Prostate gland (tissue), 2 donors: ENCODE measurements around the gene MLC1. TPM values are rescaled to one million over a fixed set of nuclear protein-coding genes. Genes with fewer than 3 reads are reported as not detected.

ENCODE experiments used
- DNase-seq: peaks from one replicate; pipeline ENCODE4 v3.0.0-alpha.2; 2019; ENCODE audit warnings: low spot score
- H3K27ac ChIP-seq, 2 donors: fragments of 200-600 bp; sonication (generic); 2 replicates each; pipeline ENCODE4 v1.5.1; 2017 to 2019
- H3K27me3 ChIP-seq: fragments of 200-600 bp; sonication (generic); replicated peaks from 2 replicates; pipeline ENCODE4 v1.5.1; 2019; ENCODE audit not compliant: insufficient read depth
- H3K36me3 ChIP-seq, 2 donors: fragments of 200-600 bp; sonication (generic); 1 replicate in 1 of 2; 2 replicates in 1 of 2; pipeline versions ENCODE4 v1.5.1 to v1.8.1; 2017 to 2019
- H3K4me1 ChIP-seq: fragments of 200-600 bp; sonication (generic); replicated peaks from 2 replicates; pipeline ENCODE4 v1.5.1; 2019
- H3K4me3 ChIP-seq, 2 donors: fragments of 200-600 bp; sonication (generic); 2 replicates each; pipeline ENCODE4 v1.5.1; 2017 to 2019
- H3K9me3 ChIP-seq: fragments of 200-600 bp; sonication (generic); 2 replicates; pipeline ENCODE4 v1.5.1; 2017
- POLR2A ChIP-seq: fragments of 450-650 bp; IDR thresholded peaks from one replicate; pipeline ENCODE4 v1.6.1; 2016; ENCODE audit warnings: antibody characterized with exemption, mild to moderate bottlenecking
- POLR2AphosphoS5 ChIP-seq: sonication (generic); formaldehyde crosslinking; IDR thresholded peaks from one replicate; pipeline ENCODE4 v1.6.1; 2017; ENCODE audit warnings: antibody characterized with exemption
- WGBS: methylation state at CpG from one replicate; pipeline ENCODE4 v1.1.5; 2018; 5-methylcytosine and 5-hydroxymethylcytosine counted together
- intact Hi-C: fragments of 100-400 bp; cut with DNase I; formaldehyde crosslinking; loops from one replicate; pipeline ENCODE4 v1.14.2; 2022
- total RNA-seq, 2 donors: library from RNA; depleted of rRNA; stranded (reverse); fragments of >200 nt; gene quantifications; one replicate each; pipeline ENCODE4 v1.1.0, GENCODE V29; 2016
- TF ChIP-seq, protein P1 (sequence below), 4 experiments: fragments of 200-600 bp in 2 of 4; fragments of 450-650 bp in 2 of 4; sonication (generic) in 2 of 4; IDR thresholded peaks; 1 replicate in 3 of 4; 2 replicates in 1 of 4; pipeline ENCODE4 v1.5.1; 2016 to 2019; ENCODE audit warnings: antibody characterized with exemption in 4 of 4, mild to moderate bottlenecking in 2 of 4, moderate library complexity in 2 of 4

MLC1 gene
- total RNA-seq, 2 donors from 2014 or later: 0.68 to 1.1 TPM

DNA sequence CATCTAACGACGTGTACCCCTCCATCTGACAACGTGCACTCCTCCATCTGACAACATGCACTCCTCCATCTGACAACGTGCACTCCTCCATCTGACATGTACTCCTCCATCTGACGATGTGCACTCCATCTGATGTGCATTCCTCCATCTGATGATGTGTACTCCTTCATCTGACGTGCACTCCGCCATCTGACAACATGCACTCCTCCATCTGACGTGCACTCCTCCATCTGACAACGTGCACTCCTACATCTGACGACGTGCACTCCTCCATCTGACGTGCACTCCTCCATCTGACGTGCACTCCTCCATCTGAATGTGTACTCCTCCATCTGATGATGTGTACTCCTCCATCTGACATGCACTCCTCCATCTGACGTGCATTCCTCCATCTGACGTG lies 64.6 kb downstream of the MLC1 start:
- no peaks in the 10 kb centered on the region for H3K9me3 ChIP-seq
- H3K4me1 ChIP-seq: no peaks in the 10 kb centered on the region
- intact Hi-C loops: no loop called here
- no peak overlapping the region for H3K27ac ChIP-seq
- TF ChIP-seq POLR2A (no peak), POLR2AphosphoS5 (no peak)
- TF ChIP-seq, protein P1, sequence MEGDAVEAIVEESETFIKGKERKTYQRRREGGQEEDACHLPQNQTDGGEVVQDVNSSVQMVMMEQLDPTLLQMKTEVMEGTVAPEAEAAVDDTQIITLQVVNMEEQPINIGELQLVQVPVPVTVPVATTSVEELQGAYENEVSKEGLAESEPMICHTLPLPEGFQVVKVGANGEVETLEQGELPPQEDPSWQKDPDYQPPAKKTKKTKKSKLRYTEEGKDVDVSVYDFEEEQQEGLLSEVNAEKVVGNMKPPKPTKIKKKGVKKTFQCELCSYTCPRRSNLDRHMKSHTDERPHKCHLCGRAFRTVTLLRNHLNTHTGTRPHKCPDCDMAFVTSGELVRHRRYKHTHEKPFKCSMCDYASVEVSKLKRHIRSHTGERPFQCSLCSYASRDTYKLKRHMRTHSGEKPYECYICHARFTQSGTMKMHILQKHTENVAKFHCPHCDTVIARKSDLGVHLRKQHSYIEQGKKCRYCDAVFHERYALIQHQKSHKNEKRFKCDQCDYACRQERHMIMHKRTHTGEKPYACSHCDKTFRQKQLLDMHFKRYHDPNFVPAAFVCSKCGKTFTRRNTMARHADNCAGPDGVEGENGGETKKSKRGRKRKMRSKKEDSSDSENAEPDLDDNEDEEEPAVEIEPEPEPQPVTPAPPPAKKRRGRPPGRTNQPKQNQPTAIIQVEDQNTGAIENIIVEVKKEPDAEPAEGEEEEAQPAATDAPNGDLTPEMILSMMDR (IDR thresholded peaks at IDR 0.05): no peak
- 88% methylated on average over 15 of the region's 15 CpGs for WGBS
- no peaks in the 10 kb centered on the region for H3K27me3 ChIP-seq
- H3K4me3 ChIP-seq: no peak overlapping the region
- H3K36me3 ChIP-seq: no peaks in the 10 kb centered on the region
- DNase-seq: no peak

DNA sequence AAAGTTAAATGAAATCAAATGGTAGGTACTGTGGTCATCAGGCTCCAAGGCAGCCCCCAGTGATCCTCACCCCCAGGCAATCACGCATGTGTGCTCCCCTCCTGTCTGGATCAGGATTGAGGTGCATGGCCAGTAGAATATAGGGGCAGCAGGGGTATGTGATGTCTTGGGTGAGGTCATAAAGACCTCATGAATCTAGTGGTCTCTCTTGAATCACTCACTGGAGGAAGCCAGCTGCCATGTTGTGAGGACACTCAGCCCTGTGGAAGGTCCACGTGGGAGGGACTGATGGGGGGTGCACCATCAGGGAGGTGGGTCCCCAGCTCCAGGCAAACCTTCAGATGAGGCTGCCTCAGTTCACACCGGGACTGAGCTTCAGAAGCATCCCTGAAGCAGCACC lies 65.9 kb downstream of the MLC1 start:
- 76% methylated on average over 3 of the region's 3 CpGs for WGBS
- no peak overlapping the region for H3K27ac ChIP-seq
- no peak overlapping the region for H3K4me3 ChIP-seq
- no peak for DNase-seq
- intact Hi-C loops: no loop called here
- no peak for TF ChIP-seq POLR2A
- no peak for TF ChIP-seq POLR2AphosphoS5
- TF ChIP-seq, protein P1 (IDR thresholded peaks at IDR 0.05): no peak
- H3K4me1 ChIP-seq: peaks cover 6% of the 10 kb centered on the region
- no peaks in the 10 kb centered on the region for H3K9me3 ChIP-seq
- H3K27me3 ChIP-seq: peaks cover 2% of the 10 kb centered on the region
- no peaks in the 10 kb centered on the region for H3K36me3 ChIP-seq

DNA sequence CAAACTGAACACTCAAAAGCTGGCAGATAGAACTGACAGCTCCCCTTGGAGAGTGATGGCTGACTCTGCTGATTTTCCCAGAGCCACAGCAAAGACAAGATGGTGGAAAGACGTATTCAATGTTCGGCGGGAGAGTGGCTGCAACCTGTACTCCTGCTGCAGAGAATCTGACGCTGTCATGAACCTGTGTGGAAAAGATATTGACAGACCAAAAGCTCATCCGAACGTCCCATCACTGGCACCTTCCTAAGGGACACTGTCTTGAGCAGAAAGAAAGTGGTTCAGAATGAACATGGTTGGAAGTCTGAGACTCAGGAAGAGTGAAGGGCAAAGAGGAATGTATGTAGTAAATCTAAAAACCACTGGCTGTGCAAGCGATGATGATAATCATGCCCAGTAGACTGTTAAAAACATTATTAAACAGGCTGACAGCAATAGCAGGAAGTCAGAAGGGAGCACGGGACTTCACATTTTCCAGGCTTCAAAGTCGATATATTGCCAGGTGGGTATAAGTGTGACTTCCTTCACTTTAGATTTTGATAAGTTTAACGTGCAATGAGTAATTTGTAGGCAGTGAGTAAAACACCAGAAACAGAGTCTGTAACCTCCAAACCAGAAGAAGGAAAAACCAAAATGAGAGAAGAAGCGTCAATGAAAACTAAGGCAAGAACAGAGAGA lies 66.5 kb downstream of the MLC1 start:
- no peak for DNase-seq
- Histone ChIP-seq H3K4me3 (no peak overlapping the region), H3K27ac (no peak overlapping the region), H3K9me3 (no peaks in the 10 kb centered on the region), H3K36me3 (no peaks in the 10 kb centered on the region), H3K27me3 (peaks cover 7% of the 10 kb centered on the region), H3K4me1 (peaks cover 6% of the 10 kb centered on the region)
- intact Hi-C loops: no loop called here
- TF ChIP-seq, protein P1 (IDR thresholded peaks at IDR 0.05): no peak
- TF ChIP-seq POLR2AphosphoS5: no peak
- TF ChIP-seq POLR2A: no peak
- 49% methylated on average over 11 of the region's 11 CpGs for WGBS

DNA sequence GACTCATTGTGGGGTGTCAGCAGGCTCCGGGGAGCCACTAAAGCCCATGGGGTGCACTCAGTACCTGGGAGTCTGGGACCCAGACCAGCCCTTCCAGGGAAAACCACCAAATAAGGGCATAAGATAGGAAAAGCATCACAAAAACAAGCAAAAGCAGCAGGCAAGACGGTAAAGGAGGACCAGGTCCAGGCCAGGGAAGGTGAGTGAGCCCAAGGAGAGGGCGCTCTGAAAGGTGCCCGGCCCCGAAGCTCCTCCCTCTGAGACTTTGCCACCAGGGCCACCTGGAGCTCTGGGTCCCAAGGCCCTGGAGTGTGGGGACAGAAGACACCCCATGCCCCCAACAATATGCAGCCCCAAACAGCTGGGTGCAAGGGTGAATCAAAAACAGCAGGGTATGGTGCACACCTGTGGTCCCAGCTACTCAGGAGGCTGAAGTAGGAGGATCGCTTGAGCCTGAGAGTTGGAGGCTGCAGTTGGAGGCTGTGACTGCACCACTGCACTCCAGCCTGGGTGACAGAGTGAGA lies 67.5 kb downstream of the MLC1 start:
- intact Hi-C loops: no loop called here
- DNase-seq: no peak
- H3K4me1 ChIP-seq: peaks cover 6% of the 10 kb centered on the region
- no peaks in the 10 kb centered on the region for H3K36me3 ChIP-seq
- H3K9me3 ChIP-seq: no peaks in the 10 kb centered on the region
- H3K4me3 ChIP-seq: no peak overlapping the region
- H3K27me3 ChIP-seq: peaks cover 7% of the 10 kb centered on the region
- no peak for TF ChIP-seq POLR2AphosphoS5
- TF ChIP-seq, protein P1 (IDR thresholded peaks at IDR 0.05): no peak
- no peak for TF ChIP-seq POLR2A
- H3K27ac ChIP-seq: no peak overlapping the region
- WGBS: 86% methylated on average over 6 of the region's 6 CpGs
